Right lobe of liver (tissue), 6 donors: ENCODE data around the gene PEX5. TPM values are rescaled to one million over a fixed set of nuclear protein-coding genes. Genes with fewer than 3 reads are reported as not detected.

Experiments
- ATAC-seq, 4 donors: fragments of 200-7000 bp; cut with Tn5 transposase; one replicate each; pipeline ENCODE4 v1.9.1; 2020; ENCODE audit warnings: mild to moderate bottlenecking in 4 of 4, moderate library complexity in 4 of 4
- DNase-seq, 3 donors: peaks; one replicate each; pipeline ENCODE4 v3.0.0-alpha.2; 2020
- H3K27ac ChIP-seq, 3 donors: fragments of 200-600 bp; one replicate each; pipeline ENCODE4 v1.8.0; 2022
- H3K27me3 ChIP-seq, 2 donors: fragments of 200-600 bp; one replicate each; pipeline ENCODE4 v1.8.0; 2022
- H3K36me3 ChIP-seq, 4 donors: fragments of 200-600 bp; sonication (generic) in 1 of 4; one replicate each; pipeline versions ENCODE4 v1.5.1 to v1.8.0; 2017 to 2022; ENCODE audit warnings: control low read depth in 1 of 4
- H3K4me1 ChIP-seq, 4 donors: fragments of 200-600 bp; sonication (generic) in 1 of 4; one replicate each; pipeline versions ENCODE4 v1.5.1 to v1.8.0; 2017 to 2022; ENCODE audit warnings: control low read depth in 1 of 4
- H3K4me3 ChIP-seq, 3 donors: fragments of 200-600 bp; one replicate each; pipeline ENCODE4 v1.8.0; 2022
- H3K9me3 ChIP-seq, 4 donors: fragments of 200-600 bp; sonication (generic) in 1 of 4; one replicate each; pipeline versions ENCODE4 v1.5.1 to v1.8.0; 2017 to 2022; ENCODE audit warnings: control low read depth in 1 of 4
- CTCF ChIP-seq, 4 donors: fragments of 200-600 bp in 3 of 4; fragments of 450-650 bp in 1 of 4; IDR thresholded peaks; one replicate each; pipeline versions ENCODE4 v1.5.1 to v1.8.0; 2016 to 2022; ENCODE audit warnings: antibody characterized with exemption in 4 of 4, mild to moderate bottlenecking in 2 of 4
- POLR2A ChIP-seq: fragments of 450-650 bp; IDR thresholded peaks from one replicate; pipeline ENCODE4 v1.6.1; 2017; ENCODE audit warnings: antibody characterized with exemption, mild to moderate bottlenecking
- WGBS: methylation state at CpG from one replicate; pipeline ENCODE4 v1.1.6; 2018; ENCODE audit warnings: low coverage, low lambda C conversion rate; ENCODE audit not compliant: insufficient coverage; ENCODE audit errors: missing lambda C conversion rate; 5-methylcytosine and 5-hydroxymethylcytosine counted together
- intact Hi-C, 2 donors: fragments of 100-400 bp; cut with DNase I; formaldehyde crosslinking; loops; one replicate each; pipeline versions ENCODE4 v1.11.2 to v1.14.1; 2022
- total RNA-seq, 6 experiments: library from RNA; depleted of rRNA in 2 of 6; stranded (reverse); fragments of >200 nt in 2 of 6; fragmentation: NEBNext Ultra II Directional in 3 of 6; extraction: Animal tissue kit (Norgen Biotek cat#: 25700) in 3 of 6; gene quantifications; one replicate each; pipeline versions ENCODE4 v1.1.0 to v1.2.4, GENCODE V29; 2016 to 2023
- donor health status: DM: no; HTN: yes; CAD: no.
- donor health status: DM: no; HTN: no; CAD: no.
- donor health status: DM: no; HTN: no; CAD: no.
- donor health status: DM: no; HTN: yes; CAD: no.
- donor health status: DM: no; HTN: yes; CAD: no.

Gene PEX5
- total RNA-seq, 6 experiments from 2014 or later = 28.7 to 43.9 (median 36.2) TPM

GRCh38 chr12:7203109-7203508, 13.6 kb downstream of the PEX5 start:
- H3K4me3 ChIP-seq = no peak overlapping the region

GRCh38 chr12:7205091-7205490, 15.6 kb downstream of the PEX5 start:
- no peaks in the 10 kb centered on the region for H3K4me1 ChIP-seq
- intact Hi-C loops = no loop called here
- ATAC-seq = no peak
- no peaks in the 10 kb centered on the region for H3K27me3 ChIP-seq
- H3K9me3 ChIP-seq = no peaks in the 10 kb centered on the region
- DNase-seq = no peak
- H3K27ac ChIP-seq = no peak overlapping the region
- H3K4me3 ChIP-seq = no peak overlapping the region
- TF ChIP-seq POLR2A (no peak), CTCF (IDR thresholded peaks at IDR 0.05) (no peak)
- peaks cover 0 to 55% (median 13%) of the 10 kb centered on the region in 4 donors for H3K36me3 ChIP-seq

More at GRCh38 chr12:7203109-7203508, 13.6 kb downstream of the PEX5 start:
- H3K27ac ChIP-seq = no peak overlapping the region
- no peaks in the 10 kb centered on the region for H3K9me3 ChIP-seq
- TF ChIP-seq CTCF (IDR thresholded peaks at IDR 0.05) (no peak), POLR2A (no peak)
- H3K36me3 ChIP-seq = peaks cover 0 to 41% (median 7%) of the 10 kb centered on the region in 4 donors
- no peak for ATAC-seq
- intact Hi-C loops = no loop called here
- DNase-seq = no peak
- H3K27me3 ChIP-seq = no peaks in the 10 kb centered on the region
- WGBS = 88% methylated on average over 2 of the region's 4 CpGs
- H3K4me1 ChIP-seq = peaks cover 0 to 6% (median 1%) of the 10 kb centered on the region in 4 donors

- ATAC-seq (no peak), DNase-seq (no peak)
- Histone ChIP-seq H3K9me3 (no peaks in the 10 kb centered on the region), H3K27me3 (no peaks in the 10 kb centered on the region), H3K27ac (no peak overlapping the region), H3K4me1 (no peaks in the 10 kb centered on the region), H3K36me3 (peaks cover 0 to 51% (median 16%) of the 10 kb centered on the region in 4 donors), H3K4me3 (no peak overlapping the region)
- intact Hi-C loops = no loop called here
- TF ChIP-seq POLR2A = no peak
- TF ChIP-seq CTCF (IDR thresholded peaks at IDR 0.05) = no peak
- 87% methylated on average over 3 of the region's 3 CpGs for WGBS
These were observed 17.2 kb downstream of the PEX5 start for GRCh38 chr12:7206691-7207090.

GRCh38 chr12:7207866-7208625, 18.6 kb downstream of the PEX5 start:
- Histone ChIP-seq H3K36me3 (peaks cover 0 to 40% (median 14%) of the 10 kb centered on the region in 4 donors), H3K9me3 (no peaks in the 10 kb centered on the region), H3K27ac (peak overlapping the region in 1 of 3 donors; percentile 24), H3K27me3 (no peaks in the 10 kb centered on the region), H3K4me1 (no peaks in the 10 kb centered on the region), H3K4me3 (no peak overlapping the region)
- peak; percentile 81 to 92 (median 85) for ATAC-seq
- peak; percentile 52 to 81 (median 75) for DNase-seq
- intact Hi-C loops = no loop called here
- 70% methylated on average over 5 of the region's 10 CpGs for WGBS
- TF ChIP-seq CTCF (IDR thresholded peaks at IDR 0.05) (no peak), POLR2A (no peak)
